Right renal cortex interstitium (tissue), 3 donors: Measurements from ENCODE around the gene GRID2. TPM values are rescaled to one million over a fixed set of nuclear protein-coding genes. Genes with fewer than 3 reads are reported as not detected.
"Not testable (repeated sequence)": the region's sequence is repeated elsewhere in the genome, so short reads cannot be mapped to it uniquely, and the experiment has no call there.

Experiments used
- DNase-seq, 3 donors: peaks; one replicate each; pipeline ENCODE4 v3.0.0-alpha.2; 2013; ENCODE audit warnings: low read depth in 3 of 3, low spot score in 2 of 3
- polyA plus RNA-seq, 3 donors: library from polyadenylated mRNA; unstranded; fragments of 120-200 nt; gene quantifications; one replicate each; pipeline ENCODE4 v1.2.1, GENCODE V29; 2013; ENCODE audit not compliant: insufficient read length in 3 of 3

The GRID2 gene
- polyA plus RNA-seq, 3 donors, result 4.9 to 7.5 (median 7.2) TPM

DNA sequence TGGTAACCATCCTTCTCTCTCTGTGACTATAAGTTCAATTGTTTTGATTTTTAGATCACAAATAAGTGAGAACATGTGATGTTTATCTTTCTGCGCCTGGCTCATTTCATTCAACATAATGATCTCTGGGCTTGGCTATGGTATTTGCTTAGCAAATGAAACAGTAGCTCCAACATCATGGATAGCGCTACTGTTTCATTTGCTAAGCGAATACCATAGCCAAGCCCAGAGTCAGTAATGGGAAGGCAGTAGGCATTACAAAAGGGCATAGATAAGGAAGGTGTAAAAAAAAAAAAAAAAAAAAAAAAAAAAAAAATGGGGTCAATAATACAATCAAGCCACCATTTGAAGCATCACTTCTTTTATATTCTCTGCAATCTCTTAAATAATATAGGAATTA, 1055.8 kb downstream of the GRID2 start:
- DNase-seq, result no peak

DNA sequence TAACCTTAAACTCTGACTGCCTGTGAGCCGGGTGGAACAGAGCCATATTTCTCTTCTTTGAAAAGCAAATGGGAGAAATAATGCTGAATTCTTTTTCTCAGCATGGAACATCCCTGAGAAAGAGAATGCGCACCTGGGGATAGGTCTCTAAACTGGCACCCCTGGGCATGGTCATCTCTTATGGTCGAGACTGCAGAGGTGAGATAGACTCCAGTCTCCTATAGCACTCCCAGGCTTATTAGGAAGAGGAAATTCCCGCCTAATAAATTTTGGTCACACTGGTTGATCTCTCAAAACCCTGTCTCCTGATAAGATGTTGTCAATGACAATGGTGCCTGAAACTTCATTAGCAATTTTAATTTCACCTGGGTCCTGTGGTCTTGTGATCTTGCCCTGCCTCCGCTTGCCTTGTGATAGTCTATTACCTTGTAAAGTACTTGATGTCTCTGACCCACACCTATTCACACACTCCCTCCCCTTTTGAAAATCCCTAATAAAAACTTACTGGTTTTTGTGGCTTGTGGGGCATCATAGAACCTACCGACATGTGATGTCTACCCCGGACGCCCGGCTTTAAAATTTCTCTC, 1062.5 kb downstream of the GRID2 start:
- DNase-seq, result not testable (repeated sequence)

DNA sequence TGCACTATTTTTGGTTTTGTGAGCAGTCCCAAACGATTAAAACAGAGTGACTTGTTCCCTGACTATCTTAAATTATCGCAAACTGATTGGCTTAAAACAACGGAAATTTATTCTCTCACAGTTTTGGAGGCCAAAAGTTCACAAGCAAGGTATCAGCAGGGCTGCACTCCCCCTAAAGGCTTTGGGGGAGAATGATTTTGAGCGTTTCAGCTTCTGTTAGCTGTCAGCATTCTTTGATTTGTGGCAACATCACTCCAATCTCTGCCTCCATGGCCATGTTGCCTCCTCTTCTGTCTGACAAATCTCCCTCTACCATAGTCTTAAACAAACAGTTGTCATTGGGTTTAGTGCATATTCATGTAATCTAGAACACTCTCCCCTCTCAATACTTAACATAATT, 1065.2 kb downstream of the GRID2 start:
- DNase-seq, result no peak

DNA sequence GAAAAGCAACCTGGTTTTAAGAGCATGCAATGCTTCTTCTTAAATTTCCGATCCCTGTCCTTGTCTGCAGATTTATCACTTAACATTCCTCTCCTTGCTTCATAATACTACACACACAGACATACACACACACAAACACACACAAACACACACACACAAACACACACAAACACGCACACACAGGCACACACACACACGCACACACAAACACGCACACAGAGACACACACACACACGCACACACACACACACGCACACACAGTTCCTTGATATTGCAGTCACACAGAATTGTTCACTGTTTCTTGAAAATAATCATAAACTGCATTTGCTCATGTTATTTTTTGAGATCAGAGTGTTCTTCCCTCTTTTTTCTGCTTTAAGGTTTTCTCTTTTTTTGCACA, 1066.5 kb downstream of the GRID2 start:
- DNase-seq, result no peak

DNA sequence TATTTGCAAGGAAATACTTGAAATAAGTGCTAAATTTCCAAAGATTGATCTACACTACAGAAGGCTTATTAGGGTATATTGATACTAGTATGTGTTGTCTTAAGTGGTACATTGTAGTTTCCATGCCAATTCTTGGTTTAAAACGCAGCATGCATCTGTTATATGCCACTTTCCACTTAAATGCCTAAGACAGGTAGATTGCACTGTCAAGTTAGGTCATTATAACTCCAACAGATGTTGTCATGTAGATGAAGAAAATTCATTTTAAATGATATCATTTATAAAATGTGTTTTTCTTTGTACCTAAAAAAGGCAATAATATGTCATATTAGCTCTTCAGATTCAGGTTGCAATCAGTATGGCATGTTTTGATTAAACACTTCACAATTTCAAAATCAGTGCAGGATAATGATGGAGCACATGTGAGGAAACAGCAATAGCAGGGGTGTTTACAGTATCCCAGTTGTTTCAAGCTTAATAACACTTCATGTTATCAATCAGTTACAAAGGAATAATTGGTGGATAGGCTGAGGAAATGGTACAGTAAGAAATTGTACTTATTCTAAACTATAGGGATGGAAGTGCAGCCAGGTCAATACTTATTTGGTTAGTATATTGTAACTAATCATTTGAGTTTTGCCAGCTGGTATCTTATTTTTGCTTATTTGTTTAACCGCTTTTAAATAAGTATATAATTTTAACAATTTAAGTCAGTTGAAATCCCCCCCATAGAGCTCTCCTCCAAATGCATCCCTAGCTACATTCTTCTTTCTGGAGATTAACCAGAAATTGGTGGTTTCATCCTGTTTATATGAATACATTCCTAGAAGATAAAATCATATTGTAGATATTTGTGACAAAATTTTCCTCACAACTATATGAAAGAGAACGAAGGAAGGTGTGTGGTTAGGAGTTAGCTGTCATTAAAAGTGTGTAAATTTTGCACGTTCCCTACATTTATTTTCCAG, 1070.4 kb downstream of the GRID2 start:
- no peak for DNase-seq

DNA sequence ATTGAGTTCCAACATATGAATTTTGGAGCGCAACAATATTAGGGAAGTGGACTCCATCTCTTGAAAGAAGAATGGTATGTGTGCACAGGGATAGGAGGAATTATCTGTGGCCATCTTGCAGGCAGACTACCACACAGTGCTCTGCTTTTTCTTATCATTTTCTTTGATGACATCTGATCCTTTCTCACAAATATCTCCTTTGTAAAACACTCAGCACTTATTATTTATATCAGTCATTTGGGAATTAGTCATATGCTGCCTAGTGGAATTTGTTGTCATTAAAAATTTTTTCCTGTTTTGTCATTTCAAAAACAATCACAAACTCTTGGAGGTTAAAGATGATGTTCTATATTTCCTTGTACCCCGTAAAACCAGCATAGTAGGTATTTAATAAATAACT, 1080.5 kb downstream of the GRID2 start:
- no peak for DNase-seq

DNA sequence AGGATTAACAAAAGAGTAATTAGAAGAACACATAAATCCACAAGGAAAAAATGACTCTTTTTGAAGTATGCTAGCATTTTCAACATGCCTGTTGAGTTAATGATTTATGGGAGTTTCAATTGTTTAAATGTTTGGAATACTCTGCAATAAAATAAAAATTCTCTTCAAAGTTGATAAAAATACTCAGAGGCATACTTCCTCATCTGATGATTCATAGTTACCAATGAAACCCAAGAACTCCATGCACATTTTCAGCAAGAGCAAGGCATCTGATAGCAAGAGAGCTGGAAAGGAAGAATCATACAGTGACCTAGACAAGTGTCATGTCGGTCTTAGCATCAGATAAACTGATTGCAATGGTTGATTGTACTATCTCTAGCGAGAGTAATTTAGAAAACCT, 1081.1 kb downstream of the GRID2 start:
- no peak for DNase-seq

DNA sequence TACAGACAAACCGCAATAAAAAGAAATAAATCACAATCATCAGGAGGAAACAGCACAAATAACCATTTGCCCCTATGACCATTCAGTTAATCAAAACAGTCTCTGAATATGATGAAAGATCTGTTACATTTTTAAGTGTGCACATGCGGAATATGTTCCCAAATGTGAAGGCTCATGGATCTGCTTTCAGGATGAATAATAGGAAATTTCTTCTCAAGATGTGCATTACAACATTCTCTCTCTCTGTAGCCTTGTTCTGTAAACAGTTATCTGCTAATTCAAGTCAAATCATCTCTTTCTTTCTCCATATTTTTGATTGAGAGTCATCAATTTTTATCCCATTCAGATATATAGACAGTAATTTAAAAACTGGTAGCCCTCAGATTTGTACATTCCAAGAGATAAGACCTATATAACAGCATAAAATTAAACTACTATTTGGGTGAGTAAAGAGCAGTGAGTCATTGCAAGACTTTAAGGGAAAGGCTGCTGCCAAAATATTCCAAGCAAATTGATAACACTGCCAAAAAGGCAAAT, 1090.8 kb downstream of the GRID2 start:
- DNase-seq, result no peak

DNA sequence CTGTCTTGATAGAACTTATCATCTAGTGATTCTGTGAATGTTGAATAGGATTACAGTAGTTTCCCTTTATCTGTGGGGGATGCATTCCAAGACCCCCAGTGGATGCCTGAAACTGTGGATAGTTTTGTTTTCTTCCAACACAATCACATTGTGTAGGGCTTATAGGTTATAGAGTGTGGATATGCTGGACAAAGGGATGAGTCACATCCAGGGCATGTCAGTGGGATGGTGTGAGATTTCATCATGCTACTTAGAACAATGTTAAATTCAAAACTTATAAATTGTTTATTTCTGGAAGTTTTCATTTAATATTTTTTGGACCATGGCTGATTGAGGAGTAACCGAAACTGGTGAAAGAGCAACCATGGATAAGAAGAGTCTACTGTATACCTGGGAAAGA, 1092.5 kb downstream of the GRID2 start:
- no peak for DNase-seq

DNA sequence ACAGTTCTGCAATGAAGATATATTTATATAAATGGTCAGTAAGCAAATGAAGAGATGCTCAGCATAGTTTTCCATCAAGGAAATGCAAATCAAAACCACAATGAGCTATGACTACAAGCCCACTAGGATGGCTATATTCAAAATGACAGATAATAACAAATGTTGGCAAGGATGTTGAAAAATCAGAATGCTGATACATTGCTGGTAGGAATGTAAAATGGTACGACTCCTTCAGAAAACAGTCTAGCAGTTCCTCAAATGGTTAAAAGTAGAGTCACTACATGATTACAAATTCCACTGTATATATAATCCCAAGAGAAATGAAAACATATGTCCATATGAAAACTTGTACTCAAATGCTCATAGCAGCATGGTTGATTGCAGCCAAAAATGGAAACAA, 1099.8 kb downstream of the GRID2 start:
- DNase-seq, result no peak

DNA sequence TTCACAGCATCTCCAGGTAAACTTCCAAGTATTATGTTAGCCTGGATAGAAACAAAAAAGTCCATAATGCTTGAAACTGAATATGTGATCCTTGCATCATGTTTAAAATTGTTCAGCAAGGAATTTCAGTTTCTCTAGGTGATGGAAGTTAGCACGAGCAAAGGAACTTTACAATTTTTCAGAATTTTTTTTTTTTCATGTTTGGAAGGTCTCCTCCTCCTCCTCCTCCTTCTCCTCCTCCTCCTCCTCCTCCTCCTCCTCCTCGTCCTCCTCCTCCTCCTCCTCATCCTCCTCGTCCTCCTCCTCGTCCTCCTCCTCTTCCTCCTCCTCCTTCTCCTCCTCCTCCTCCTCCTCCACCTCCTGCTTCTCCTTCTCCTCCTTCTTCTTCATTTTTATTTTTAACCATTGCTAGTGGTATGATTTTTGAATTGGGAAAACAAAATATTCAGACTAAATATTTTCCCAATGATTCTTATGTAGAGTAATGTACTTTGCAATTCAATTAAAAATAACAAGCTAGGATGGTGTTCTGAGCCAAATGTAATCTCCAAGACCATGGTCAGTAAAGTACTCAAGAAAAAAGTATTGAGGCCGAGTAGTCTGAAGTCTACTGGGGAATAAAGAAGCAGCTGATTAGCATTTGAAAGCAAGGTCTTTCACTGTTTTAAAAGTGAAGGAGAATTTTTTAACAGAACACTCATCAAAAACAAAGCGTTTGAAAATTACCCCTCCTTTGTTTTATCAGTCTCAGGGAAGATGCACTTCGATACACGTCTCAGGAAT, 1103.9 kb downstream of the GRID2 start:
- DNase-seq, result no peak

DNA sequence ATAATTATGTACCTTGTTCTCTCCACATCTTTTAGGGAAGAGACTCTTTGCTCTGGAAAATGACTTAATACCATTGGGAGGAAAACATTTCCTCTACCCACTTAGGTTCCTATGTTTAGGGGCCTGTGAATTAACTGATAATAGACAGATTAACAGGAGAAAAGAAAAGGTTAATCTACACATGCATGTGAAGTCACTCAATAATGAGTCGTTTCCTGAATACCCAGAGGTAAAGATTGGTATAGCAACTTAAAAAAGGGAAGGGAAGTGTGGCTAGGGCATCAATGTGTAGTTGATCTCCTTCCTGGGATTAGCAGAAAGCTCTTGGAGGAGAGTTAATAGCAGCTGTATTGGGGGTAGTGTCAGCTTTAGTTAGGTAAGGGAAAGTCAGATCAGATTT, 1105.3 kb downstream of the GRID2 start:
- DNase-seq, result no peak

DNA sequence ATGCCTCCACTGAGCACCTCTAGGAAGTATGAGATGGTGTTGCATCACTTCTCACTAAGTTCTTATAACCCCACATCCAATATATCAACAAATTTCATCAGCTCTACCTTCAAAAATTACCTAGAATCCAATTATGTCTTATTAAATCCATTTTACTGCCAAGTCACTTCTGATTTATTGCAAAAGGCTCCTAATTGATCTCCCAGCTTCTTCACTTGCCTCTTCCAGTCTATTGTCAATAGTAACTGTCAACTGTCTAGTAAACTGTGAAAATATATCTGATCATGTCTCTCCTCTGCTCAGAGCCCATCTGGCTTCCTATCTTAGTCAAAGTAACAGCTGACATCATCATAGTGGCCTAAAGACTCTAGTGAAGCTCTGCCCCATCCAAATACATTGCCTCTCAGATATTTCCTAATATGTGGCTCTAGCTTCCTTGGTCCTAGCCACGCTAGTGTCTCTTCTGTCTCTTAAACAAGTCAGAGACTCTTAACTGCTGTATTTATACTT, 1110.3 kb downstream of the GRID2 start:
- DNase-seq, result no peak

DNA sequence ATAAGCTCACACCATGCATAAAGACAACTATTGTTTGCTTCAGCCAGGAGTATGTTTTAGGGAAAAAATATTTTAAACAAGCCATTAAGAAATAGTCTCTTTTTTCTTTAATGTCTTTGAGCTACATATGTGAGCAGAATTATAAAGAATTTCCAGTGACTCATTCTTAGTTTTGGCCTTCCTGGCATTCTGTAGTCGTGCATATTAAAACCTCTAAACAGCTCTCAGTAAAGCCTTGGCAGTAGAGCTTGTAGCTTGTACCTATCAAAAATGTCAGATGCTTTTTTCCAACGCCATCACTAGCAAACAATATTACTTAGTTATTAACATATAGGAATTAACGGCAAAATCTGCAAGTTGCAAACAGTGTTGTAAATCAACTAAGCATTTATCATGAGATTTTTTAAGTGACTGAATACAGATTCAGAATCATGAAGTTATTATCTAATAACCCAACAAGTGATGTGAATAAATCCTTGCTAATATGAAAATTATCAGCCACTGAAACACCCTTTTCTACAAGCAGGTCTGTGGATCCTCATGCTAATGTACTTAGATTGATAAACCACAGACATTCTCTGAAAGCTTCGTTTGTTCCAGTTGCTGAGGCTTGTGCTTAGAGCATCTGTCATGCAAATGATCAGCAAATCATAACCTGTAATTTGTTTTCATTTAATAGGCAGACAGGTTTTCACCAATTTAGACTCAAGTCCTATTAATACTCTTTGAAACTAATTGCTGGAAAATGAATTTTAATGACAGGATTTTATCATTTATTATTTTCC, 1112.8 kb downstream of the GRID2 start:
- no peak for DNase-seq

DNA sequence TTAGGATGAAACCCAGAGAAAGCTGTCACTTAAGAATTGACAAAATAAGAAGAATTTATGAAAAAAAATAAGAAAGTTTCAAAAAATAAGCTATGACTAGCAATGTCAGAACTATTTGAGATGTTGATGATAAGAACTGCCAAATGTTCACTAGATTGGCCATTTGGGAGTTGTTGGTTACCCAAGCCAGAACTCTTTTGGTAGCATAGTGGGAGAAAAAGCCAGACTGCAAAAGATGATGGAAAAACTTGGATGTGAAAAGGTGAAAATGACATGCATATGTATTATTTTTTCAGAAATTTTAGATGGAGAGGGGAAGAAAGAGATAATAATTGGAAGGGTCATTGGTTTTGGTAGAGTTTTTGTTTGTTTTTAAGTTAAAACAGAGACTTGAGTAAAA, 1127.6 kb downstream of the GRID2 start:
- DNase-seq, result no peak

DNA sequence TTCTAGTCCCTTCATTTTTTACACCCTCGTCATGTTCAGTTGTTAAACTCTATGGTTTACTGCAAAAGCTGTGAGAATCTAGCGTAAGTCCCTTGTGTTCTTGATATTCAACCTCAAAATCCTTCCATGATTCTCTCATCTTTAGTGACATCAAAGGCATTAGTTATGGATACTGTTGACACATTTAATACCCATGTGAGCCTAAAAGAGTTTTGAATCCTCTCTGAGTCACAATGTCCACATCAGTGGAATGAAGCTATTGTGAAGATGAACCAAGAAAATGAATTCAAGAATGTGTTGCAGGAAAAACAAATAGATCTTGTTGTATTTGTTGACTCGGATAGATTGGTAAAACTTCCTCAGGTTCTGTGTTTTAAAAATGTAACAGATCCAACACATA, 1130.1 kb downstream of the GRID2 start:
- no peak for DNase-seq

DNA sequence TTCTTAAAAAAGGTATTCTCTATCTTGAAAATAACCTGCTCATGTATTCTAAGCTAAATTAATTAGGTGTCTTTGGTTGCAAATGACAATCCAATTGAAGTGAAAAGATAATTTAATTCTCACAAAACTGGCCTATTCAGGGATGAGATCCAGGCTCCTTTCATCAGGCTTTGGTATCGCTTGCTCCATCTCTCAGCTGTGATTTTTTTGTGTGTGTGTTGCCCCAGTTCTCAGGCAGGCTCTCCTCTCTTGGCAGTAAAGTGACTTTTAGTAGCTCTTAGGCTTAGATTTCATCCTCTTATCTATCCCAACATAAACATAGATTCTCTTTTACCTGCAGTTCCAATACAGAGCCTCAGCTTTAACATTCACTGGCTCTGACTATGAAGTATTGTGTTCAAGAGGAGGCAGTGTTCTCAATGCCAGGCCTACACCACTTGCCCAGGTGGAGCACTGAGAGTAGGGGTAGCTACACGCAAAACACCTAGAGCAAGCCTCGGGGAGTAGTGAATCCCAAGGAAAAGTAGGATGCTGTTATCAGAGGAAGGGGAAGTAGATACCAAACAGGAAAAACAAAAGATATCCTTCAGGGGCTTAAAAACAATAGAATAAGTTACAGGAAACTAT, 1132.3 kb downstream of the GRID2 start:
- no peak for DNase-seq

DNA sequence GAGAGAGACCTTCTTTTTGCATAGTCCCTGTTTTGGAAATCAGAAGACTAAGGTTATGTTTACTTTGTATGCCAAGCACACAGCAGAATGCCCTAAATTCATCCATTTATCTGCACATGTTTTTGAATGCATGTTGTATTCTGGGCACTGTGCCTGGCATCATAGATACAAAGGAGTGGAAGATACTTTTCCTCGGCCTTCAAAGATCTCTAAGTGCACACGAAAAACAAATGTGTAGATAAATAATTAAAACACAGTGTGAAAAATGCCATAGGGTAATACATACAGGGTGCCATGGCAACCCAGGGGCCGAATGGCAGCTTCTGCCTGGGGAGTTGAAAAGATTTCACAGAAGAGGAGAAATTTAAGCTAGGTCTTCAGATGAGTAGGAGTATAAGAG, 1134.2 kb downstream of the GRID2 start:
- DNase-seq, result no peak

DNA sequence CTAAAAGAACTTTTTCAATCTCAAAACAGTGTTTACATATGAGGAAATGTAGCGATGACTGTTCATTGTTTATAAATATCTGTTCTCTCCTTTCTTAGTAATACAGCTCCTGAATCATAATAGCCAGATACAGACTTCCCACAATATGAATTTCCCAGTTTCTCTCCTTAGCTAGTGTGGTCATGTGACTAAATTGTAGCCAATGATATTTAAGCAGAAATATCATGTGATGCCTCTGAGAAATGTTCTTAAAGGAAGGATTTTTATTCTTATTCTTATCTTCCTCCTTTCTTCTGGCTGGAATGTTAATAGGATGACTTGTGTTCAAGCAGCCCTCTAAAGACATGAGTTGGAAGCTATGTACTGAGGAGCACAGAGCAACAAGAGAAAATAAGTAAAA, 1141.1 kb downstream of the GRID2 start:
- DNase-seq, result no peak

DNA sequence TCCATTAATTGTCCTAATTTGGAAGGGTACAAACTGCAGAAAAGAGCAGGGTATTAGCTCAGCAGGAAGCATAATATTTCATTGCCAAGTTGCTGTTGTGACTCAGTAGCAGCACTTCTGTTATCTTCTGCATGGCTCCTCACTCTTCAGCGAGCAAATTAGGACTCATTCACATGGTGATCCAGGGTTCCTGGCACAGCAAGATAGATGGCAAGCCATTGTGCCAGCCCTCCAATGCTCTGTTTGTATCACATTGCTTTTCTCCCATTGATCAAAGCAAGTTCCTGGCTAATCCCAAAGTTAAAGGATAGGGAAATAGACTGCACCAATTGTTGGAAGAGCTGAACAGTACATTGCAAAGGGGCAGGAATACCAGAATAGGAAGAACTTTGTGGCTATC, 1142.3 kb downstream of the GRID2 start:
- no peak for DNase-seq
